GM19468 (cell line): ENCODE data around the gene CFAP92.
"Not testable (repeated sequence)": the region's sequence is repeated elsewhere in the genome, so short reads cannot be mapped to it uniquely, and the experiment has no call there.

ENCODE experiments used
- ATAC-seq: cut with Tn5 transposase; IDR thresholded peaks from one replicate; pipeline ENCODE4 v1.9.1; 2021; ENCODE audit warnings: mild to moderate bottlenecking, moderate library complexity, moderate number of reproducible peaks; ENCODE audit not compliant: unreplicated experiment; ENCODE audit errors: extremely low read depth

CFAP92 gene

GRCh38 chr3:128950223-128950938 lies 43.5 kb downstream of the CFAP92 start:
- no peak for ATAC-seq

DNA sequence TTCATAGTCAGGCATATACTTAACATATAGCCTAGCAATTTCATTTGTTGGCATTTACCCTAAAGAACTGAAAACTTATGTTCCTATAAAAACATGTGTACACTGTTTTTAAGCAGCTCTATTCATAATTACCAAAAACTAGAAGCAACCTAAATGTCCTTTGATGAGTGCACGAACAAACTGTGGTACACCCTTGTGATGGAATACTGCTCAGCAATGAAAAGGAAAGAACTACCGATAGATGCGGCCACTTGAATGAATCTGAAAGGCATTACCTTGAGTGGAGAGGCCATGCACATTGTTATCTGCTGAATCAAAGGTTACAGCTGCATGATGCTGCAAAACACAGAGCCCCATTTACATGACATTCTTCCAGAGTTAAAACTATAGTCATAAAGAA lies 44.7 kb downstream of the CFAP92 start:
- no peak for ATAC-seq

GRCh38 chr3:128946411-128946810 lies 47.5 kb downstream of the CFAP92 start:
- no peak for ATAC-seq

- ATAC-seq, result no peak
Observed at GRCh38 chr3:128945878-128946175, 48.0 kb downstream of the CFAP92 start.

DNA sequence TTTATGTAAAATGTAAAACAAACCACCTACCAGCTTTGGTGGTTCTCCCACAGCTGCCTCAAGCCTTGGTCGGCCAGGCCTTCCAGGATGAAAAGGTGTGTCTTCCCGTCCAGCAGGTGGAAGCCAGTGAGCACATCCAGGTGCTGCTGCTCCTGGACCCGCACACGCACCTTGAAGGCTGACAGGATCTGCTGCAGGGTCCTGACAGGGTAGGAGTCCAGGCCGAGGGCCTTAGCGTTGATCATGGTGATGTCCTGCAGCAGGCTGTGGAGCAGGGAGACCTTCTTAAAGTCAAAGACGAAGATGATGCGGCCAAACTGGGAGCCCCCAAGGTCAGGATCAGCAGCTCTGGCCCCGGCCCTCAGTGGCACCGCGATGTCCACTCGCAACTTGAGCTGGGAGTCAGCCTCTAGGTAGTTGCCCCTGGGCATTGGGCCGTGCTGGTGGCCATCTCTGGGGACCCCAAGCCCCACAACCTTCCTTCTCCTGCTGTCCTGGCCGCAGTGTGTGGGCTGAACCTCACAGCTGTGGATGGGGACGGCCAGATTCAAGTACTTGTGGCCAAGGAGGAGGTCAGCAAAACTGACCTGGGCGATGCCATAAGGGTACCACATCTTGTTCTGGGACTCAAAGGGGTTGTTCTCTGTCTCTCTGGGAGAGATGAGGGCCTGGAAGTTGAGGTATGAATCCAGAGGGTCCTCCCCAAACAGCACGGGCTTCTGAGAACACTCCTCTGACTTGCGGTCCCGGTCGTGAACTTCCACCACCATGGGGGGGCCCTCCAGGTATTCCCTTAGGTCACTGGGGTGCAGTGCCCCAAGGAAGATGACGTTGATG lies 48.6 kb downstream of the CFAP92 start:
- ATAC-seq, result no peak

DNA sequence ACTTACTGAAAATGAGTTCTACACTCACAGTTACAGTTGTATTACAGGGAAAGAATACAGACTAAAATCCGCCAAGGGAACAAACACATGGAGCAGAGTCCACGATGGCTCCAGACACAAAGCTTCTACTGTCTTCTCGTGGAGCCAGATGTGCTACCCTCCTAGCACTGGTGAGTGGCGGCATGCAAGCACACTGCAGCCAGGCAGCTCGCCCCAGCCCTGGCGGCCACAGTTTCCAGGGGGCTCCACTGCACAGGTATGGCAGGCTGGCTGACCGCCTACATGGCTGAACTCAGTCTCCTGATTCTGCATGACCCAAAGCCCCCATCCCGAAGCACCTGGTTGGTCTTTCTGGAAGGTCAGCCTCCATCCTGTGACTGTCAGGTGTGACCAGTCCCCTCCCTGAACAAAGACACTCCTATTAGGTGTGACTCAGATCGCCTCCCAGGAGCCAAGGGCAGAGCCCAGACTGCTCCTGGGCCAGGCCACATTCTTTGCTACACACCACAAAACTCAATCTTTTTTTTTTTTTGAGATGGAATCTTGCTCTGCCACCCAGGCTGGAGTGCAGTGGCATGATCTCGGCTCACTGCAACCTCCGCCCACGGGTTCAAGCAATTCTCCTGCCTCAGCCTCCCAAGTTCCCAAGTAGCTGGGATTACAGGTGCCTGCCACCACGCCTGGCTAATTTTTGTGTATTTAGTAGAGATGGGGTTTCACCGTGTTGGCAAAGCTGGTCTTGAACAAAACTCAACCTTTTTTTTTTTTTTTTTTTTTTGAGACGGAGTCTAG lies 51.5 kb downstream of the CFAP92 start:
- ATAC-seq, result no peak

GRCh38 chr3:128940252-128940651 lies 53.6 kb downstream of the CFAP92 start:
- no peak for ATAC-seq

GRCh38 chr3:128936341-128936740 lies 57.5 kb downstream of the CFAP92 start:
- ATAC-seq, result no peak

- ATAC-seq, result no peak
Observed at GRCh38 chr3:128935922-128936321, 58.0 kb downstream of the CFAP92 start.

DNA sequence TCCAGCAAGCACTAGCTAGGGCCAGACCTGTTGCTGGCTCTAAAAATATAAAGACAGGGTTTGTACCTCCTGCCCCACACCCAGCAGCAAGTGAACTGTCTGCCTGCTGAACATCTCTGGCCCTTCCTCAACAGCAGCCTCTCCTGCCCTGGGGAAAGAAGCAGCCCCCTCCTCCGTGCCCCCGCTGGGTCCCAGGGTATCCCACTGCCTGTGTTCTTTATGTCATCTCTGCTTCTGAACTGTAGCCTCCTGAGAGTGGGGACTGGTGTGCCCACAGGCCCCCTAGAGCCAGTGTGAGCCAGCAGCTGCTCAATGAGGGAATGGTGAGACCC lies 60.0 kb downstream of the CFAP92 start:
- no peak for ATAC-seq

GRCh38 chr3:128933213-128933921 lies 60.5 kb downstream of the CFAP92 start:
- no peak for ATAC-seq

- no peak for ATAC-seq
Observed at GRCh38 chr3:128932516-128933212, 61.2 kb downstream of the CFAP92 start.

DNA sequence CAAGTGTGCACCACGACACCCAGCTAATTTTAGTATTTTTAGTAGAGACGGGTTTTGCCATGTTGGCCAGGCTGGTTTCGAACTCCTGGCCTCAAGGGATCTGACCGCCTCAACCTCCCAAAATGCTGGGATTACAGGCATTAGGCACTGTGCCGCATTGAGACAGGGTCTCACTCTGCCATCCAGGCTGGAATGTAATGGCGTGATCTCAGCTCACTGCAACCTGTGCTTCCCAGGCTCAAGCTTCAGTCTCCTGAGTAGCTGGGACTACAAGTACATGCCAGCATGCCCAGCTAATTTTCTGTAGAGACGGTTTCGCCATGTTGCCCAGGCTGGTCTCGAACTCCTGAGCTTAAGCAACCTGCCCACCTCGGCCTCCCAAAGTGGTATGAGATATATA lies 62.8 kb downstream of the CFAP92 start:
- no peak for ATAC-seq

GRCh38 chr3:128929364-128929763 lies 64.5 kb downstream of the CFAP92 start:
- no peak for ATAC-seq

DNA sequence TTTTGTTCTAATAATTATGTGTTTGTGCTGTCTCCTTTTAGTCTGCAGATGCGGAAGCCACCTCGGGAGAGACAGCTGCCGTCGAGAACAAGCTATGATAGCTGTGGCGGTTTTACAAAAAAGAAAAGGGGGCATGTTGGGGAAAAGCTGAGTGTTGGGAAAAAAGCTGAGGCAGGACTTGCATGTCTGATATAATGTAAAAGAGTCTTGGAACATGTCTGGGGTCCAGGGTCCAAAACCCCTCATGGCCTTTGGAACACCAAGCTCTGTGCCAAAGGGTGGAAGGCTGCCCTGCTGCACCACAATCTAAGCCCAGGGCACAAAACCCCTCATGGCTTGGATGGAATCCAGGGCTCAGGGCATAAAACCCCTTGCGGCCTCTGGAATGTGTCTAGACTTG lies 69.9 kb downstream of the CFAP92 start:
- not testable (repeated sequence) for ATAC-seq

DNA sequence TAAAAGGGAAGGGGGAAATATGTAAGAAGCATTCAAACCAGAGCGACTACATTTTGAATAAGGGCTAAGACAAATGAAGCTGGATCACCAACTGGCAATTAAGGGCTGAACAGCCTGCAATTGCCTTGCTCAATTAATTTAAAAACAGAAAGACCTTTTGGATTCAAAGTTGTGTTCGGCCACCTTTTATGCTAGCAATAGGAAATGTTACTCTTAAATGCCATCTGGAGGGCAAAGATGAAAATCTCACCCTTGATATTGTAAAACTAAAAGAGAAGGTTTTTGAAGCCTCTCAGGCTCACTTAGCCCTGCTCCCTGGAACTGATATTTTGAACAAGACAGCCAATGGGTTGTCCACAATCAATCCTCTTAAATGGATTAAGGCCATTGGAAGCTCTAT lies 70.3 kb downstream of the CFAP92 start:
- no peak for ATAC-seq

GRCh38 chr3:128922804-128923459 lies 70.9 kb downstream of the CFAP92 start:
- no peak for ATAC-seq

GRCh38 chr3:128919988-128920387 lies 73.9 kb downstream of the CFAP92 start:
- no peak for ATAC-seq

GRCh38 chr3:128917291-128917690 lies 76.6 kb downstream of the CFAP92 start:
- ATAC-seq, result no peak
